NOMO-1 (cell line): Measurements from ENCODE around the gene DDX23.
"Not testable (repeated sequence)": the region's sequence is repeated elsewhere in the genome, so short reads cannot be mapped to it uniquely, and the experiment has no call there.

Experiments
- DNase-seq, 2 experiments: peaks; one replicate each; lab custom pipeline; 2025; ENCODE audit not compliant: unreplicated experiment in 2 of 2; lab: John Stamatoyannopoulos, UW

The DDX23 gene

DNA sequence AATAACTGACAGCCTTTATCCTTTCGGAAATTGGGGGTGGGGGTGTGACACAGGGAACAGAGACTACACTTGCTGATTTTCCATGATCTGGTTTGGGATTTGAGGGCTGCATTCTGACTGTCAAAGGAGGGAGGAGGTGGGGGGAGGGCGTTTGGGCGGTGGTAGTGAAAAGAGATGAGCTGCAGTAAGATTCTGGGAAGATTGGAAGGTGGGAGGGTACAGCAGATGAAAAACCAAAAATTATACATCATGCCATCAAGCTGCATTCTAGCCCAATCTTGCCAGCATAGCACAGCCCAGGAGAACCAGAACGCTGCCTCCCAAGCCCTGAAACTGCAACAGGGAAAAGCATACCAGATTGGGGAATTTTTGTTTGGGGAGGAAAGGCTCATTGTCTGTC lies 11.3 kb upstream of the DDX23 start:
- no peak for DNase-seq

DNA sequence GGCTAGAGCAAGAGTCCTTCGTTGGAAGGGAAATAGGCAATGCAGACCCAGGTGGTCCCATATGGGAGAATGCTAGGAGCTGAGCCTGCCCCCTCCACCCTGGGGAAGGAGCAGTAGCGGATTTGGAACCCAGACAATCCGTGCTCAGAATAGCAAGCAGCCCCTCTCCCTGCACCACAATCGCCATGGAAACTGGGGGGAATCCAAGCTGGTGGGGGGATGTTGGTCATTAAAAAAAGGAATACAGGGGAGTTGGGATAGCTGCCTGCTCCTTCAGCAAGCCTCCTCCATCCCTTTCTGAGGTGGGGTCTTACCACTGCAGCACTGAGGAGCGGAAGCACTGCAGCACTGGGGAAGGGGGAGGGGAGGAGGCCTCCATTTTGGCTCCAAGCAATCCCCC lies 10.8 kb upstream of the DDX23 start:
- DNase-seq: no peak

DNA sequence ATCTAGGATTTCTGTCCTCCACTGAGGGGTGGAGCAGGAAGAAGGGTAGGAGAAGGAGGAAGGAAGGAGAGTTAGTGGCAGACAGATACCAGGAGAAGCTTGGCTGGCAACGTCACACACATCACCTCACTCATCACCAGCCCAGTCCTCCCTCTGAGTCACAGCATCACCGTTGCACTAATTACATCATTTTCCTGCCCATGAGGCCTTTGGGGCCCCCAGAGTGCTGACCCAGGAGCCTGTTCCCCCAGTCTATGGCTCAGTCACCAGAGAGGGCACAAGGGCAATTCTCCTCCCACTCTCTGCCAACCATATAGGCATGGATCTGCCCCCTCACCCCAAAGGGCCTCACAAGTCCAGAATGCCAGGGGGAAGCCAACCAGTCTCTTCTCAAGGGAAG lies 9.1 kb upstream of the DDX23 start:
- DNase-seq: no peak

DNA sequence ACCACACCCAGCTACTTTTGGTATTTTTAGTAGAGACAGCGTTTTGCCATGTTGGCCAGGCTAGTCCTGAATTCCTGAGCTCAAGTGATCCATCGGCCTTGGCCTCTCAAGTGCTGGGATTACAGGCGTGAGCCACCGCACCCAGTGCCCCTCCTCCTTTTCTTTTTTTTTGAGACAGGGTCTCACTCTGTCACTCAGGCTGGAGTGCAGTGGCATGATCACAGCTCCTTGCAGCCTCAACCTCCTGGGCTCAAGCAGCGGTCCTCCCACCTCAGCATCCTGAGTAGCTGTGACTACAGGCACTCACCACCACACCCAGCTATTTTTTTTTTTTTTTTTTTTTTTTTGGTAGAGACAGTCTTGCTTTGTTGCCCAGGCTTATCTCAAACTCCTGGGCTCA lies 8.3 kb upstream of the DDX23 start:
- DNase-seq: not testable (repeated sequence)

DNA sequence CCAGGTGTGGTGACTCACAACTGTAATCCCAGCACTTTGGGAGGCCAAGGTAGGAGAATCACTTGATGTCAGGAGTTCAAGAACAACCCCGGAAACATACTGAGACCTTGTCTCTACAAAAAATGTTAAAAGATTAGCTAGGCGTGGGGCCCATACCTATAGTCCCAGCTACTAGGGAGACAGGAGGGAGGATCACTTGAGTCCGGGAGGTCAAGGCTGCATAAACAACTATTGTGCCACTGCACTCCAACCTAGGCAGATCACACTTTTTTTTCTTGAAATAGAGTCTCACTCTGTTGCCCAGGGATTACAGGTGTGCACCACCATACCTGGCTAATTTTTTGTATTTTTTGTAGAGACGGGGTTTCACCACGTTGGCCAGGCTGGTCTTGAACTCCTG lies 7.6 kb upstream of the DDX23 start:
- no peak for DNase-seq

DNA sequence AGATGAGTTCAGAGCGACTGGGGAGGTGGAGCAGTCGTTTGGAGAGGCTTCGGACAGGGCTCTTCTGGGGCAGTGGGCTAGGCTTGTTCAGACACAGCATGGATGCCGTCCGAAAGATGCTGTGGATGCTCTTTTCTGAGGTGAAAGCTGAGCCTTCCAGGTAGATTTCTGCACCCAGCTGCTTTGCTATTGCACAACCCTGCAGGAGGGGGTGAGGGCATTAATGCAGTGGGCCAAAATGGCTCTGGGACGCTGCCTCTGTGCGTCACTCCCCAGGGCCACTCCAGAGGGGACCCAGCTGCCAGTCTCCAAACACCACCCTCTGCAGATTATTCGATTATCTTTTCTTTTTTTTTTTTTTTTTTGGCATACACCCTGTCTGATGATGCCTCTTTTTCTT lies 6.1 kb upstream of the DDX23 start:
- no peak for DNase-seq

DNA sequence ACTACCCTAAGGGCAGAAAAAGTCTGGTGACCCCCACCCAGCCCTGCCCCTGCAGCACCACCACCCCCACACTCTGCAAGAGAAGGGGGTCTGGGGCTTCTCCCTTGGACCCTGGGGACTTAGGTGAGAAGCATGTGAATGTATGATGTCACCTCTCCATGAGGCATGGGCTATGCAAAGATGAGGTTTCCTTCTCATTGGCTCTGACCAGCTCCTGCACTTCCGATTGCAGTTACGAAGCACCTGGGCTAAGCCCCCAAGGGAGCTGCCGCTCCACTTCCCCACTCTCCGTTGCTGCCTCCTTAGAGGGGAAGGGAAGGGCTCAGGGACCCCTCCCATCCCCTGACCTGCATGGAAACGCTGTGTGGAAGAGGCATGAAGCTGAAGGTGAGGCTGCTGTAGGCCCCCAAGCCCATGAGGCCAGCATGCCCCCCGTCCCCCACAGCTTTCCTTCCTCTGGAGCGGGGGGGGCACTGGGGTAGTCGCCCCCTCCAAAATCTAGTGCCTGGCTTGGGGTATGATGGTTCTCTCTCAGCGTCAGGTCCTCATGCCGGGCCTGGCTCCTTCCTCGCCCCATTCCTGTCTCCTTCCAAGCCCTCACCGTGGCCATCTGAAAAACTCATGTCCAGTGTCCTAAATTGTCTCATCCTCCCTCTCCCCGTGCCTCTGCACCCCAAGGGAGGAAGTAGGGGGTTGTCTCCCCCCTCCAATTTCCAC lies 5.5 kb upstream of the DDX23 start:
- no peak for DNase-seq

DNA sequence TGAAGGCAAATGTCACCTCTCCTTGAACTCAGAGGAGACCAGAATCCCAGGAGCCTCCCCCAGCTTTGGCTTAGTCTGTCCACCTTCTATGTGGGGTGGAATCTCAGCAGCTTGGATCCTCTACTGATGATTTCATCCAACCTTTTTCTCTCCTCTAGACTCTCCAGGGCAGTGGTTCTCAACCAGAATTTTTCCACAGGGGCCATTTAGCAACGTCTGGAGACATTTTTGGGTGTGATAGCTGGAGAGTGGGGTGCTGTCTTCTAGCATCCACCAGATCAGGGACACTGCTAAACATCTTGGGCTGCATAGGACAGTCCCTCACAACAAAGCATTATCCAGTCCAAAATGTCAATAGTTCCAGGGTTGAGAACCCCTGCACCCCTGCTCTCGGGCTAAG lies 4.4 kb upstream of the DDX23 start:
- no peak for DNase-seq

DNA sequence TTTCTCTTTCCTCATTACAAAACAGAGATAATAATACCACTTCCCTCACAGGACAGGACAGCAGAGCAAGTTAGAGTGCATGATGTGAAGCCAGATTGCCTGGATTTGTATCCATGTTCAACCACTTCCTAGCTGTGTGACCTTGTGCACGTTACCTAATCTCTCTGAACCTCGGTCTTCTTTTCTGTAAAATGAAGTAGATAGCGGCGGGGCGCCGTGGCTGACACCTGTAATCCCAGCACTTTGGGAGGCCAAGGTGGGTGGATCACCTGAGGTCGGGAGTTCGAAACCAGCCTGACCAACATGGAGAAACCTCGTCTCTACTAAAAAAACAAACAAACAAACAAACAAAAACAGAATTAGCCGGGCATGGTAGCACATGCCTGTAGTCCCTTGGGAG lies 3.0 kb upstream of the DDX23 start:
- not testable (repeated sequence) for DNase-seq

DNA sequence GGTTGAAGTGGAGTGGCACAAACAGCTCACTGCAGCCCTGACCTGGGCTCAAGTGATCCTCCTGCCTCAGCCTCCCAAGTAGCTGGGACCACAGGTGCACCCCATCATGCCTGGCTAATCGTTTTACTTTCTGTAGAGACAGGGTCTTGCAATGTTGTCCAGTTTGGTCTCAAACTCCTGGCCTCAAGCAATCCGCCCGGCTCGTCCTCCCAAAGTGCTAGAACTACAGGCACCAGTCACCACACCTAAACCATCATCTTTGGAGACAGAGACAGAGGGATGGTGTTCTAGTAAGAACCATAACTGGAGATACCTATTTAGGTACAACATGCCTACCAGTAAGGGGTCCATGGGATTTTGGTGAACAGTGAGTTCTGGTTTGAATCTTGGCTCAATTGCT lies 2.5 kb upstream of the DDX23 start:
- no peak for DNase-seq

DNA sequence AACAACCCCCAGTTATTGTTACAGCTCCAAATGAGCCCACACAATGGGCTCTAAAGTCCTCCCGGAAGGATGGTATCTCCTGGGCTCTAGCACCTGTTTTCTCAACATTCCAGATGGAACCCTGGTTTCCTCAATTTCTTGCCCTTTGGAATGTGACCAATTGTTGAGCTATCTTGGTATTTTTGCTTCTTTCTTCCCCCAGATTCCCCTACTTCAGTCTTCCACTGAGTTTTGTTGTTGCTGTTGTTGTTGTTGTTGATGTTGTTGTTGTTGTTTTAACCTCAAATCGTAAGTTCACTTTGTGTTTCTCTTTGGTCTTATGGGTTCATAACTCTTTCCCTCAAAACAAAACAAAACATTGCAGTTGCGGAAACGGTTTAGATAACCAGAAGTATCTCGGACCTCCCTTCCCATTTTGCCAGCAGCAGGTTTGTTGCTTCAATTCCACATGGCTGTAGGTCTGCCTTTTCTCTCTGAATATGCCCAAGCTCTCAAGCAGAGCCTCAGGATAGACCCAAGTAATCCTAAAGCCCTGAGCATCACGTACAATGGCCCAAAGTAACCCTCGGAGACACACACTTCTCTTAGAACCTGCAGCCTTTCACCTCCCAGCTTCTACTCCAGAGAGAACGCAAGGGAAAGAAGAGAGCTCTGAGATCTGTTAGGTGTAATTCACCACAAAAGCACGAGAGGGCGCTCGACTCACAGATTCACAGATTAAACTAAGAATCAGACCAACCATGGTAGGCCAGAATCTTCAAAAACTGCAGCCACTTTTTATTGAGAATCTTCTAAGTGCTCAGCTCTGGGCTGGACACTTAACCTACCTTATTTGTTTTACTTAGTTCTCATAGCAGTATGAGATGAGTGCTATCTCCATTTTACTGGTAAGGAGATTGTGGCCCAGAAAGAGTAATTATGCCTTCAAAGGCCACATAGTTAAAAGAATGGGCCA lies 1.0 kb upstream of the DDX23 start:
- DNase-seq: peak; percentile 54 to 90

DNA sequence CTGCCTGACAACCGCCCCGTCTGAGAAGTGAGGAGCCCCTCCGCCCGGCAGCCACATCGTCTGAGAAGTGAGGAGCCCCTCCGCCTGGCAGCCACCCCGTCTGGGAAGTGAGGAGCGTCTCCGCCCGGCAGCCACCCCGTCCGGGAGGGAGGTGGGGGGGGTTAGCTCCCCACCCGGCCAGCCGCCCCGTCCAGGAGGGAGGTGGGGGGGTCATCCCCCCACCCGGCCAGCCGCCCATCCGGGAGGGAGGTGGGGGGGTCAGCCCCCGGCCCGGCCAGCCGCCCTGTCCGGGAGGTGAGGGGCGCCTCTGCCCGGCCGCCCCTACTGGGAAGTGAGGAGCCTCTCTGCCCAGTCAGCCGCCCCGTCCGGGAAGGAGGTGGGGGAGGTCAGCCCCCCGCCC lies 9.9 kb downstream of the DDX23 start:
- DNase-seq: not testable (repeated sequence)

DNA sequence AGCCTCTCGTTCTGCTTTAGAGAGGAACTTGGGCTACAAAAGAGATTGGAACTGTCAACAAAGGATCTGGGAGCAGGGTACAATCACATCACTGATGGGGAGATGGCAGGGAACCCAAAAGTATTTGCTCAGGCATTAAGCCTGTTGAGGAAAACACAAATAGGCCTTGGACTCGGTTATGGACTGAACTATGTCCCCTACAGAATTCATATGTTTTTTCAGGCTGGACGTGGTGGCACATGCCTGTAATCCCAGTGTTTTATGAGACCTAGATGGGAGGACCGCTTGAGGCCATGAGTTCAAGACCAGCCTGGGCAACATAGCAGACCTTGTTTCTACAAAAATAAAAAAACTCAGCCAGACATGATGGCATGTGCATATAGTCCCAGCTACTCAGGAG lies 13.9 kb downstream of the DDX23 start:
- no peak for DNase-seq

DNA sequence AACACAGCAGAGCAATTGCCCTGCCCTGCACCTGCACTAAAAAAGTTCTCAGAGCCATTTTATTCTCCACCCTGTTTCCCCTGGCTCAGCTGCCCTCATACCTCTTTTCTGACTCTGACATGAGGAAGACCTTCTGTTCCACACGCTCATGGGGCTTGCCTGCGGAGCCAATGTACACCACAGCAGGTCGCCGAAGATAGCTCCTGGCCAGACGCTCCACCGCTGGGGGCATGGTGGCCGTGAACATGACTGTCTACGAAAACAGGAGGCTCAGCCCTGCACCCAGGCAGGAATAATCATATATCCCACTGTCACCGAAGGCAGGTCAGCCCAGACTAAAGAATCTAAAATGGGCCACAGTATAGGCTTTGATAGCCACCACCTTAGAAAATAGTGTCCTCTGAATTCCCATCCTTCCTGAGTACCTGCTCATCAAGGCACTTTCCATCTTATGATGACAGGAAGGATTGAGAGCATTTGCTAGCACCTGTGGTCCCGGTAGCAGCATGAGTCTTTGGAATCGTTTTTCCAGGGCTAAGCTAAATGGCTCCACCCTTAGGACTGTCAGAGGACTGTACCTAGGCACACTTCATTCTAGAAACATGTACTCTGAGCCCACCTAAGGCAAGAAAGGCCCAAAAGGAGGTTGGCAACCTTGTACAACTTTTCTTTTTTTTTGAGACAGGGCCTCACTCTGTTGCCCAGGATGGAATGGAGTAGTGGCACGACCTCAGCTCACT lies 19.5 kb downstream of the DDX23 start:
- no peak for DNase-seq

DNA sequence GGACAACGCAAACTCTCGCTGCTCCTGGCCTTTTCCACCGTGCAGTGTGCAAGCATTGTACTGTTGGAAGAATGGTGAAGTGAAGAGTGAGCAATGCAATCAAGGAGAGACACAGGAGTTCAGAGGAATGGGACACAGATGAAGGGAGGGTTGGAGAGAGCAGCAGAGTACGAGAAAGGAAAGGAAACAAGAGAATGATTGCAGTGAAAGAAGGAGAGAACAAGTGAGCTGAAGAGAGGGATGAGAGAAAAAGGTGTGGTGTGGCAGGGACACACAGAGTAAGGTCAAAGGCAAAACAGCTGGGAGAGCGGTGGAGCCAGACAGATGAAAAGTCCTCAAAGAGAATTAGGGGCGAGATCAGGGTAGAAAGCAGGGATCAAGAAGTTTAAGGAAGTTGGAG lies 20.7 kb downstream of the DDX23 start:
- DNase-seq: no peak

DNA sequence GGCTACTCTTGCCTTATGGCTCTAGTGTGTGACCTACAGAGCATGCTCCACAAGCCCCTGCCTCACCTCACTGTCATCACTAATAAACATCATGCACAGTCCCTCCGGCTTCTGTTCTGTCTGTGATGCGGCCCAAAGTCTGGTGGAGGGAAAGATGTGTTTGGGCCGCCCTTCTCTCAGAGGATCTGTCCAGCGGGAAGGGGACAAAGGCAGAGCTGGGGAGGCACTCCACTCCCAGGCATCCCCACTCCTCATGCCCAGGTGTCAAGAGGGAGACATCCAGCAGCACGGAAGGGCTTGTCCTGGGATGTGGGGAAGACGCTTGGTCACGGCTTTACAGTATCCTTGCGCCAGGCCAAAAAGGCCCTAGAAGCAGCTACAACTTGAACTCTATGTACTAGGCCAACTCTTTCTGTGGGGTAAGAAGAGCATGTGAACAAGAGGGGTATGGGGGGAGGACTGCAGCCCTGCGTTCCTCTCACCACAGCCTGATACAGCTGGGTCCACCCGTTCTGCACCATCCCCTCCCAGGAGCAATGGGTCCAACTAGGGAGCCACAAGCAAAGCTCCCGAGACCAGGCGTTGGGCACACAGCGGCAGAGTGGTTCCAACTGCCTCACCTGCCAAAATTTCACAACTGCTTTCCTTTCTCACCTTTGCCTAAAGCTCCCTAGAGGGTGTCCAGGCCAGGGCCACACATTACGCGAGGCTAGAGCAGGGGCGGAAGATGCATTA lies 23.0 kb downstream of the DDX23 start:
- DNase-seq: no peak

DNA sequence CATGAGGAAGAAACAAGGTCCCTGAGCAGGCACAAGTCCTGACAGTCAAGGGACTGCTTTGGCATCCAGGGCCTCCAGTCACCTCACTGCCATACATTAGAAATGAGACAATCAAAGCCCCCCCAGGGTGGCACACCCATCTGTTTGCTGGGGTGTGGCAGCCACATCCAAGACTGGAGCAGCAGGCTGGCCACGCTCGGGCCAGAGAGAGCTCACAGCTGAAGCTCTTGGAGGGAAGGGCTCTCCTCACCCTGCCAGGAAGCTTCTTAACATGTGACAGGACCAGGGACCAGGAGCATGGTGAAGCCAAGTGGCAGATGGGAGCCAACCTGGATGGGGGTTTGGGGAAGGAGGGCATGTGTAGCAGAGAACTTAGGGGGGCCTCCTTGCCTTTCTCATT lies 23.7 kb downstream of the DDX23 start:
- no peak for DNase-seq

DNA sequence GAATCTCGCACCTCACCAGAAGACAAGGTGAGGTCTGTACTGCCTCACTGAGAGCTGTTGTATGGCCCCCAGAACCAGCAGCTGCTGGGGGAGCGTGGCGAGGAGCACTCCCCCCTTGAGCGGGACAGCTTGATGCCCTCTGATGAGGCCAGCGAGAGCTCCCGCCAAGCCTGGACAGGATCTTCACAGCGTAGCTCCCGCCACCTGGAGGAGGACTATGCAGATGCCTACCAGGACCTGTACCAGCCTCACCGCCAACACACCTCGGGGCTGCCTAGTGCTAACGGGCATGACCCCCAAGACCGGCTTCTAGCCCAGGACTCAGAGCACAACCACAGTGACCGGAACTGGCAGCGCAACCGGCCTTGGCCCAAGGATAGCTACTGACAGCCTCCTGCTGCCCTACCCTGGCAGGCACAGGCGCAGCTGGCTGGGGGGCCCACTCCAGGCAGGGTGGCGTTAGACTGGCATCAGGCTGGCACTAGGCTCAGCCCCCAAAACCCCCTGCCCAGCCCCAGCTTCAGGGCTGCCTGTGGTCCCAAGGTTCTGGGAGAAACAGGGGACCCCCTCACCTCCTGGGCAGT lies 24.4 kb downstream of the DDX23 start:
- DNase-seq: no peak

DNA sequence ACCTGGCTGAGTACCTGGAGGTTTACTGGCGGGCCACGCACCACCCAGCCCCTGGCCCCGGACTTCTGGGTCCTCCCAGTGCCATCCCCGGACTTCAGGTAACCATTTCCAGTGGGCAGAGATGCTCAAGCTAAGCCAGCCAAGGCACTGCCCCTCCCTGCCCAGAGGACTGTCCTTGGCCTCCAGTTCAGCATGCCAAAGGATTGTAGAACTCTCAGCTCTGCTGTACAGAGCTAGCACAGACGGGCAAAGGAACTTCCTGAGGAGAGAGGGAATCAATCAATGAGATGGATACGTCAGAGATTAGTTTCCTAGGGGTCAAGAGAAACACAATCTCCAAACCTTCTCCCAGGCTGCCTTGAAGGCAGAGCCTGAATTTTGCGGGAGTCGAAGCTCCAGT lies 24.9 kb downstream of the DDX23 start:
- DNase-seq: no peak

DNA sequence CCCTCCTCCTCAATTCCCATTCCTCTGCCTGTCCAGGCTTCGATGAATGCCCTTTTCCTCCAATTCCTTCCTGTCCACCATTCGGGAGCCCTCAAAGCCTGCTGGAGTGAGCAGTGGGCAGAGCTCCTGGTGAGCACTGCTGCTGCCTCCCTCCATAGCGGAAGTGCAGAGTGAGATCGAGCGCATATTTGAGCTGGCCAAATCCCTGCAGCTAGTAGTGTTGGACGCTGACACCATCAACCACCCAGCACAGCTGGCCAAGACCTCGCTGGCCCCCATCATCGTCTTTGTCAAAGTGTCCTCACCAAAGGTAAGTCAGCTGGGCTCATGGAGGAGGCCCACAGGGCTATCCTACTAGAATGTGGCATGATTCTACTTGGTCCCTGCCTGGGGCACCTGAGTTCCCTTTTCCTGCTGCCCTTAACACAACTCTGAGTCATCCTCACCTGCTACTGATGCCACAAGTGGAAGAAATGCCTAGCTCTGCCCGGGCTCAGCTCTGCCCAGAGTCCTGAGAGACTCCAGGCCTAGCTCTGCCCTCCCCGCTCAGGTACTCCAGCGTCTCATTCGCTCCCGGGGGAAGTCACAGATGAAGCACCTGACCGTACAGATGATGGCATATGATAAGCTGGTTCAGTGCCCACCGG lies 25.6 kb downstream of the DDX23 start:
- no peak for DNase-seq
